Body of pancreas (tissue), 4 donors: ENCODE data around the gene DNM3. TPM values are rescaled to one million over a fixed set of nuclear protein-coding genes. Genes with fewer than 3 reads are reported as not detected.

Source experiments
- ATAC-seq: fragments of 150-250 bp; one replicate; pipeline ENCODE4 v1.9.1; 2016
- DNase-seq, 4 donors: peaks; one replicate each; pipeline ENCODE4 v3.0.0-alpha.2; 2019
- H3K27ac ChIP-seq, 4 donors: fragments of 200-600 bp; sonication (generic); 1 replicate in 3 of 4; 2 replicates in 1 of 4; pipeline versions ENCODE4 v1.5.1 to v1.6.1; 2016 to 2019; ENCODE audit warnings: mild to moderate bottlenecking in 1 of 4, mixed read lengths in 1 of 4, moderate library complexity in 1 of 4
- H3K27me3 ChIP-seq, 2 donors: fragments of 200-600 bp; sonication (generic); one replicate each; pipeline ENCODE4 v1.6.0; 2016; ENCODE audit warnings: mild to moderate bottlenecking in 1 of 2
- H3K36me3 ChIP-seq, 2 donors: fragments of 200-600 bp; sonication (generic); replicated peaks in 1 of 2; 2 replicates each; pipeline ENCODE4 v1.5.1; 2016; ENCODE audit warnings: low read depth in 2 of 2; ENCODE audit not compliant: insufficient read depth in 1 of 2
- H3K4me1 ChIP-seq: fragments of 200-600 bp; sonication (generic); one replicate; pipeline ENCODE4 v1.6.0; 2016
- H3K4me3 ChIP-seq, 2 donors: fragments of 200-600 bp; sonication (generic); 1 replicate in 1 of 2; 2 replicates in 1 of 2; pipeline ENCODE4 v1.5.1; 2016 to 2019
- H3K9me3 ChIP-seq, 3 donors: fragments of 200-600 bp; sonication (generic); 1 replicate in 2 of 3; 2 replicates in 1 of 3; pipeline ENCODE4 v1.5.1; 2016
- CTCF ChIP-seq, 7 experiments: fragments of 450-650 bp in 4 of 7; fragments of 200-600 bp in 3 of 7; sonication (generic) in 3 of 7; IDR thresholded peaks; one replicate each; pipeline ENCODE4 v1.5.1; 2016 to 2019; ENCODE audit warnings: antibody characterized with exemption in 7 of 7
- POLR2A ChIP-seq, 3 donors: fragments of 450-650 bp; IDR thresholded peaks; one replicate each; pipeline ENCODE4 v1.6.1; 2016; ENCODE audit warnings: antibody characterized with exemption in 3 of 3, mild to moderate bottlenecking in 2 of 3
- WGBS, 2 donors: methylation state at CpG; one replicate each; pipeline ENCODE4 v1.1.5; 2017; 5-methylcytosine and 5-hydroxymethylcytosine counted together
- intact Hi-C: fragments of 100-400 bp; cut with DNase I; formaldehyde crosslinking; loops from one replicate; pipeline ENCODE4 v1.15.1; 2023
- total RNA-seq, 2 donors: library from RNA; depleted of rRNA; stranded (reverse); fragments of >200 nt; gene quantifications; one replicate each; pipeline ENCODE4 v1.1.0, GENCODE V29; 2016

The DNM3 gene
- total RNA-seq, 2 donors from 2014 or later = 2.9 to 4.0 TPM

GRCh38 chr1:172184506-172185191, 343.4 kb downstream of the DNM3 start:
- Histone ChIP-seq H3K9me3 (no peaks in the 10 kb centered on the region), H3K27me3 (no peaks in the 10 kb centered on the region), H3K4me1 (peaks cover 7% of the 10 kb centered on the region), H3K27ac (no peak overlapping the region), H3K36me3 (no peaks in the 10 kb centered on the region), H3K4me3 (no peak overlapping the region)
- 93 to 95% methylated on average over 4 of the region's 4 CpGs for WGBS, 2 donors
- TF ChIP-seq CTCF (IDR thresholded peaks at IDR 0.05) (no peak), POLR2A (IDR thresholded peaks at IDR 0.05) (no peak)
- intact Hi-C loops = no loop called here
- DNase-seq (no peak), ATAC-seq (no peak)

GRCh38 chr1:172185211-172185610, 343.9 kb downstream of the DNM3 start:
- no peak for ATAC-seq
- TF ChIP-seq POLR2A (IDR thresholded peaks at IDR 0.05) (no peak), CTCF (IDR thresholded peaks at IDR 0.05) (no peak)
- Histone ChIP-seq H3K36me3 (no peaks in the 10 kb centered on the region), H3K4me3 (no peak overlapping the region), H3K4me1 (peaks cover 7% of the 10 kb centered on the region), H3K27me3 (no peaks in the 10 kb centered on the region), H3K27ac (no peak overlapping the region), H3K9me3 (no peaks in the 10 kb centered on the region)
- intact Hi-C loops = no loop called here
- DNase-seq = no peak

GRCh38 chr1:172185996-172186395, 344.7 kb downstream of the DNM3 start:
- TF ChIP-seq CTCF (IDR thresholded peaks at IDR 0.05) (no peak), POLR2A (IDR thresholded peaks at IDR 0.05) (no peak)
- Histone ChIP-seq H3K4me3 (no peak overlapping the region), H3K4me1 (no peaks in the 10 kb centered on the region), H3K9me3 (no peaks in the 10 kb centered on the region), H3K36me3 (no peaks in the 10 kb centered on the region), H3K27me3 (no peaks in the 10 kb centered on the region), H3K27ac (no peak overlapping the region)
- WGBS, 2 donors = 80 to 86% methylated on average over 3 of the region's 3 CpGs
- DNase-seq = no peak
- intact Hi-C loops = no loop called here
- no peak for ATAC-seq

- H3K4me1 ChIP-seq = no peaks in the 10 kb centered on the region
- 65 to 67% methylated on average over 1 to 3 of the region's 3 CpGs for WGBS, 2 donors
- intact Hi-C loops = no loop called here
- no peaks in the 10 kb centered on the region for H3K27me3 ChIP-seq
- H3K27ac ChIP-seq = no peak overlapping the region
- ATAC-seq (no peak), DNase-seq (no peak)
- TF ChIP-seq CTCF (IDR thresholded peaks at IDR 0.05) = no peak
- no peak for TF ChIP-seq POLR2A (IDR thresholded peaks at IDR 0.05)
- no peak overlapping the region for H3K4me3 ChIP-seq
- H3K9me3 ChIP-seq = peaks cover 0 to 14% (median 0%) of the 10 kb centered on the region in 3 donors
- H3K36me3 ChIP-seq = no peaks in the 10 kb centered on the region
Measured at GRCh38 chr1:172201572-172201971, 360.3 kb downstream of the DNM3 start.
